ENCODE measurements around the gene LRRC4B.
"Not testable (repeated sequence)": the region's sequence is repeated elsewhere in the genome, so short reads cannot be mapped to it uniquely, and the experiment has no call there.

LRRC4B gene

DNA sequence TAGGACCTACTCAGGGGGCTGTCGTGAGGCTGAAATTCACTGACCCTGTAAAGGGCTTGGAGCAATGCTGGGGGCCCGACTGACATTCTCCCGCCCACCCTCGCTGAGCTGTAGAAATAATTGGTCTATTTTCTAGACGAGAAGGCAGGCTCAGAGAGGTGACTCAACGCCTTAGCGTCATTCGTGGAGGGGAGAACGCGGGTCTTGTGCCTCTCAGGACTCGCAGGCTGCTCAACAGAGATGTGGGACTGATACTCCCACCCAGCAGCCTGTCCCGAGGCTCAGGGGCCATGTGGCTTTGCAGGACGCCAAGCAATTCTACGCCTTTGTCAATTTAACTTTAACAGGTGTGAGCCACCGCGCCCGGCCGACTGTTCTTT lies 30.9 kb downstream of the LRRC4B start:
- no peak overlapping the region for H3K27ac ChIP-seq
- TF ChIP-seq CTCF (conservative IDR thresholded peaks at IDR 0.05) (no peak), ZFX (IDR thresholded peaks at IDR 0.05) (no peak)

- no peak overlapping the region for H3K27ac ChIP-seq
- TF ChIP-seq CTCF (conservative IDR thresholded peaks at IDR 0.05) (no peak), ZFX (IDR thresholded peaks at IDR 0.05) (no peak)
Measured at GRCh38 chr19:50536662-50537305, 31.5 kb downstream of the LRRC4B start.

DNA sequence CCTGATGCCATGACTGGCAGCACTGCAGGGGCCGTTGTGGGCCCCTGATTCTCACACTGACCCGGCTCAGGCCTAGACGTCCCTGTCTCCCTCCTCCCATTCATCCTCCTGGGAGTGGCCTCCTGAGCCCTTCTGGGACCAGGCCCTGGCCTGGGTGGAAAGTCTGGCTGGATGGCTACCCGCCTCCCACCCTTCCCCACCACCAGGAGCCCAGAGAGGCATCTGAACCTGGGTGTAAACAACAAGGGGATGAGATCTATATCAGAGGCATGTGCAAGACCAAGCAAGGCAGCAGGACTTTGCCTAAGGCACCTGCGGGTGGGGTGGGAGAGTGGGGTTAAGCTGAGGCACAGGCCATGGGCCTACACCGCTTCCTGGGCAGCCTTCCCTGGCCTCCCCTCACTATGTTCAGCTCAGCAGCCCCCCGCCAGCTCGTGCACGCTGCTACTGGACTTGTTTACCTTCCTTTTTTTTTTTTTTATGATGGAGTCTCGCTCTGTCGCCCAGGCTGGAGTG lies 32.5 kb downstream of the LRRC4B start:
- no peak for TF ChIP-seq CTCF (conservative IDR thresholded peaks at IDR 0.05)
- TF ChIP-seq ZFX (IDR thresholded peaks at IDR 0.05): no peak
- H3K27ac ChIP-seq: no peak overlapping the region

- H3K27ac ChIP-seq: no peak overlapping the region
- TF ChIP-seq CTCF (conservative IDR thresholded peaks at IDR 0.05): no peak
- TF ChIP-seq ZFX (IDR thresholded peaks at IDR 0.05): no peak
Measured at GRCh38 chr19:50534478-50534877, 33.8 kb downstream of the LRRC4B start.

- no peak for TF ChIP-seq ZFX (IDR thresholded peaks at IDR 0.05)
- no peak for TF ChIP-seq CTCF (conservative IDR thresholded peaks at IDR 0.05)
- H3K27ac ChIP-seq: no peak overlapping the region
Measured at GRCh38 chr19:50532952-50533351, 35.3 kb downstream of the LRRC4B start.

DNA sequence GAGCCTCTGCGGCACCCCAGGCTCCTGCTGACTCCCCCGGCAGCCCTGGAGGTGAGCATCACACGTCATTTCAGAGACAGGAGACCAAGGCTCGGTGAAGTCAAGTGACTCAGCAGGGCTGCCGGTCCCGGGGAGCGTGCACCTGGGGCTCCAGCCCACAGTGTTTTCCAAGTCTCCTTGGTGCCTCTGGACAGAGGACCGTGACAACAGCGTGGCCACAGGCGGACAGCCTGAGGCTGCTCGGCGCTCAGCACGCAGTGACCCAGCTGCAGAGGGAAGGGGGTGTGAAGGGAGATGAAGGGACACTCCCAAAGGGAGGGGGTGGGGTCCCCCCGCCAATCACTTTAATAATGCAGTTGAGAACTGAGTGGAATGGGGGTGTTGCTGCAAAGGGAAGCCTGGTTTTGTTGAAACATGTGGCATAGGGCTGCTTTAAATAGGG lies 37.0 kb downstream of the LRRC4B start:
- H3K27ac ChIP-seq: no peak overlapping the region
- TF ChIP-seq ZFX (IDR thresholded peaks at IDR 0.05) (no peak), CTCF (conservative IDR thresholded peaks at IDR 0.05) (no peak)

DNA sequence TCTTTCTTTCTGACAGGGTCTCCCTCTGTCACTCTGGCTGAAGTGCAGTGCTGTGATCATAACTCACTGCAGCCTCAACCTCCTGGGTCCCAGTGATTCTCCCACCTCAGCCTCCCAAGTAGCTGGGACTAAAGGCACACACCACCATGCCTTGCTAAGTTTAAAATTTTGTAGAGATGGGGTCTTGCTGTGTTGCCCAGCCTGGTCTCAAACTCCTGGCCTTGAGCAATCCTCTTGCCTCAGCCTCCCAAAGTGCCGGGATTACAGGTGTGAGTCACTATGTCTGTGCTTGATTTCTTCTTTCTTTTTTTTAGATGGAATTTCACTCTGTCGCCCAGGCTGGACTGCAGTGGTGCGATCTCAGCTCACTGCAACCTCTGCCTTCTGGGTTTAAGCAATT lies 40.2 kb downstream of the LRRC4B start:
- not testable (repeated sequence) for H3K27ac ChIP-seq

DNA sequence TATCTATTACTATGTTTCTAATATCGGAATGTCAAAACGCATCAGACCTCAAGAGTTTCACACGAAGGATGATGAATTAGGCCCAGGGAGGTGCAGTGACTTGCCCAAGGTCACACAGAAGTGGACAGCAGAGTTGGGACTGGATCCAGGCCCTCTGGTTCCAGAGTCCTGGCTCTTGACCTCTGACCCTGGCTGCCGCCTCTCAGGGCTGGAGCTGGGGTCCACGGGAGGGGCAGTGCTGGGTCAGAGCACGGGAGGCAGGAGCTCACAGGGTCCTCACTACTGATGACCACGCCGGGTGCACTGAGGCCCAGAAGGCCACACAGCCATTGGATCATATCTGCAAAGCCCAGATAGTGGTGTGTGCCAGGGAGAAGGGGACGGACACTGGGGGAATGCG lies 45.4 kb downstream of the LRRC4B start:
- TF ChIP-seq ZFX (IDR thresholded peaks at IDR 0.05) (no peak), CTCF (conservative IDR thresholded peaks at IDR 0.05) (no peak)
- no peak overlapping the region for H3K27ac ChIP-seq

All from C4-2B (cell line).